GM18526 (cell line): Measurements from ENCODE around the gene TTLL12.

Source experiments
- POLR2A ChIP-seq: IDR thresholded peaks from 3 replicates; pipeline ENCODE4 v1.6.1; 2011; ENCODE audit not compliant: insufficient read length; ENCODE audit errors: extremely low read depth

The TTLL12 gene

DNA sequence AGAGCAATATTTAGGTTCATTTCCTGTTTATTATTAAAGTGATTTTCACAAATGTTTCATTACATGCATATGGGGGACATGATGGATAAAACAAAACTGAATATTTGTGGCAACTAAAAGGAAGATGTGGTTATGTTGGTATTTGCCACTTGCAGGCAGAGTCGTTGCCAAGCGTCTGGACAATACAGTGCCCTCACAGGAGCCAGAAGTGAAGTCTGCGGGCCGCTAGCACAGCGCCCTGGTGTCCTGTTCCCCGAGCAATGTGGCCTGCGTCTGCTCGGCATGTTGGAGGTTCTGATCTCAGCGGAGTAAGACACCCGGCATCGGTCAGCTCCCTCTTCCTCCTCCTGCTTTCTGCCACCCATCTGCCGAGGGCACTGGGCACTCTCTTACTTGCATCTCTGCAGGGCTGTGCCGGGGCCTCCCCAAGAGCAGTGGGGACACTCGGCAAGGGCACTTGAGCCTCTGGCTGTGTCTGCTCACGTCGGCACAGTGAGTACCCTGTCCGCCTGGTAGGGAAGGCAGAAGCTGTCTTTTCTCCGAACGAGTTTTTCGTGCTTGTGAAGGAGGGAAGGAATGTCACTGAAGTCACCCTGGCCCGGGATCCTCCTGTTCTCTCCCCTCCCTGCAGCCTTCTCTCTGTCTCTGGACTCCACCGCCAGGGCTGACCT lies 10.5 kb upstream of the TTLL12 start:
- no peak for TF ChIP-seq POLR2A

DNA sequence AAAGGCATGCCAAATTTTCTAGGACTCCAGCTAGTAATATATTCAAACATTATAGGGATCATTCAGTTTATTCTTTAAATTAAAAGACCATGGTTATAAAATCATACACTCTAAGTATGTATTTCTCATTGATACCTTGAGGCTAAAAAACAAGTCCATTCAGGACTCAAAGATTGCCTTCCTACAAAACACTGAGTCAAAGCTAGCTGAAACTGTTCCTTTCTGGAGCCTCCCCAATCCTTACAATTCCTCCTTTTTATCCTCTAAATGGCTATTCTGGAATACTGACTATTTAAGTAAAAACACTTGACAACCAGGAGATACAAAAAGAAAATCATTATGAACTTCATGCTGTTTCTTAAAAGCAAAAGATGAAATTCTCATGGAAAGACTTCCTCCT lies 4.9 kb upstream of the TTLL12 start:
- TF ChIP-seq POLR2A = no peak

DNA sequence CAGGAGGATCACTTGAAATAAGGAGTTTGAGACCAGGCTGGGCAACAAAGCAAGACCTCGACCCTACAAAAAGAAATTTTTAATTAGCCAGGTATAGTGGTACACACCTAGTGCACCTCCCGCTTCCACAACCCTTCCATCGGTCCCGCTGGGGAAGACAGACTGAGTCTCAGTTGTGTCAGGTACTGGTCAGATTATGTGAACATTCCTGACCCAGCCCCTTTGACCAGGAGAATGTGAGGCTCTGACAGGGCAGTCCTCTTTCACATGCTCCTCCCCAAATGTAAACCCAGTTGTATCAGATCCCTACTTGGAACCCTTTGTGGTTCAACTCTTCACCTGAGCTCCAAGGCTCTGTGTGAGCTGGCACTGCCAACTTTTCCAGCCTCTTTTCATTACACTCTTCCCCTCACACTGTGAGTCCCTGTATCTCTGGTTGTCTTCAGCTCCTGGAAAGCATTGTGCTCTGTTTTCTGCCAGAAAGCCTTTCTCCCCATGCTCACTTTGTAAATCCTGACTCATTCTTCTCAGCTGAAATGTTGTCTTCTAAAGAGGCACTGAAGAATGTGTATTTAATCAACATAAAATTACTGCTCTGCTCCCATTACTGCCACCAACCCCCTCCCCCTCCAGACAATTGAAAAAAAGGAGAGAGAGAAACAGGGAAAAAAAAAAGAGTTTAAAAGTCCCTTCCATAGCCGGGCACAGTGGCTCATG lies 2.1 kb upstream of the TTLL12 start:
- no peak for TF ChIP-seq POLR2A

DNA sequence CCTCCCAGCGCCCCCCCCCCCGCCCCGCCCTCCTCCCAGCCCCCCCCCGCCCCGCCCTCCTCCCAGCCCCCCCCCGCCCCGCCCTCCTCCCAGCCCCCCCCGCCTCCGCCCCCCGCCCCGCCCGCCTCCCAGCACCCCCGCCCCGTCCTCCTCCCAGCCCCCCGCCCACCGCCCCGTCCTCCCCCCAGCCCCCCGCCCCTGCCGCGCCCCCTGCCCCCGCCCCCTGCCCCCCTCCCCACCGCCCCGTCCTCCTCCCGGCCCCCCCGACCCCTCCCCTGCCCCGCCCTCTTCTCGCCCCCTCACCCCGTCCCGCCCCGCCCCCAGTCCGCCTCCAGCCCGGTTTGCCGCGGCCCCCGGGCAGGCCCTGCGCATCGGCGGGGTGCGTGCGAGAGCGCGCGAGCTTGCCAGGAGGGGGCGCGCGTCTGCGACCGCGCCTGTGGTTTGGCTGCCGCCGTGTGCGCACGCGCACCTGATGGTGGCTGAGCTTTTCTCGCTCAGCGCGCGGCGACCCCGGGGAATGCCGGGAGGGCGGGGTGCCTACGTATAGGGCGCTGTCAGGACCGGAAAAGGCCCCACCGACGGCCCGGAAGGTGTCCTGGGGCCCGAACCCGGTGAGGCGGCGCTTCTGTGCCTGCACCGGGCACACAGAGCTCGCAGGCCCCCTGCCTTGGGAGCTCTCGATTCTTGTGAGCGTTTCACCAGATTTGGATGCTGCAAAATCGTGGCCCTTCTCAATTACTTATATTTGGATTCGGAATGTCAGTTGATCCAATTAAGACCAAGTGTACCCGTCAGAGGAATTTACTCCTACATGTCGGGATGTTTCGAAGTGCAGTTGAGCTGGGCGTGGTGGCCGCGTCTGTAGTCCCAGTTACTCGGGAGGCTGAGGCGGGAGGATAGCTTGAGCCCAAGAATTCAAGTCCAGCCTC lies 501 bp upstream of the TTLL12 start:
- peak; percentile 98 for TF ChIP-seq POLR2A

DNA sequence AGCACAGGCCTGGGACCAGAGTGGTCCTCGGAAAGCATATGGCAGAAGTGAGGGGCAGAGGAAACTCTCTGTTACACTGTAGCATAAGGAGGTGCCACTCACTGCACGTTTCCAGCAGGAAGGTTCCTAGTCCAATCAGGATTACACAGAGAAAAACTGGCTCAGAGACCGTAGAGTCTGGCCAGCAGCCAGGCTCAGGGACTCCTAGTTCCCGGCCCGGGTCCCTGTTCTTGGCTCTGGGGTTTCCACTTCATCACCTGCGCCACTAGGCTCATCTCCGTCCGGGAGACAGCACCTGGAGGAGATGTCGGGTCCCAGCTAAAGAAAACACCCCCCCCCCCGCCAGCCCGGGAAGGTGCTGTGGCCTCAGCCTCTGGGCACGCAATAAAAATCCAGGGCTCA lies 1.1 kb downstream of the TTLL12 start:
- no peak for TF ChIP-seq POLR2A

DNA sequence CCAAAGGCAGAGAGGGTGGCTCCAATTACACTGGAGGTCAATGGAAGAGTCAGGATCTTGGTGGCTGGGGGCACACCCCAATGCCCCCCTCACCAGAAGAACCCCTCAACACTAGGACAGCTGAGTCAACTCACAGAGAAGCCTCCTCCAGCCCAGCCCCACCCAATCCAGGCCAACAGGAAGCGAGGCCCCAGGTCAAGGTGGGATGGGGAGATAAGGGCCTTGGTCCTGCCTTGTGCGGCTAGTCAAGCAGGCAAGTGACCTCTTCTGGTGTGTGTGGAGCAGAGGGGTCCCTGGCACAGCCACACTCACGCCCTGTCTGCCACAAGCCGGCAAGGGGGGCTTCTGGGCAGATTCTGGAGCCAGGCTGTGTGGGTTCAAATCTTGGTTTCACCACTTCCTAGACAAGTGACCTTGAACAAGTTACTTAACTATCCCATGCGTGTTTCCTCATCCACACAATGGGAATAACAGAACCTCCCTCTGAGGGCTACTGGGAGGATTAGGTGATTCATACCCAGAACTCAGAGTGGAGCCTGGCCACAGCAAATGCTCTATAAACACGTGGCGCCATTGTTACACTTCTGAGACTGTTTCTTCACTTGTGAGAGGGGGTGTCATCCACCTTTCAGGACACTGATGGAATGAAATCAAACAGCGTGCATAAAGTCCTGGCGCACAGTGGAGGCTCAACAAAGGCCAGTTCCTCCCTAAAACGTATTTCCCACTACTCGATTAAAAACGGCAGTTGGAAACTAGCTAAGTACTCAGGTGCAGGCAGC lies 3.2 kb downstream of the TTLL12 start:
- TF ChIP-seq POLR2A = no peak

DNA sequence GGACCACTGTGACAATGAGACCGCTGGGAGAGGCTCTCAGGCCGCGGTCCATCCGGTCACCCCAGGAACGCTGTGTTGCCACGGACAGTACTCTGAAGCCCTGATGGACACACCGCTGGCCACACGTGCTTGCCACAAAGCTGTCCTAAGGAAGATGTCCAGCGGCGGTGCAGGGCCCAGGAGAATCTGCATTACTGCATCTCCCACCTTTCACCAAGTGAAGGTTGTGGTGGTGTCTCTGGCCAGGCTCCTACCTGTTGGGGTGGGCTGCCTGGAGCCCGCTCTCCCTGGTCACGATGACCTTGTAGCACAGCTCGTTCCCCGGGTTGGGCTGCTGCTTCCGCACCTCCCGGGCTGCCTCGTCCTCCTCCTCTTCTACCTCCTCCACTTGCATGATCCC lies 4.2 kb downstream of the TTLL12 start:
- TF ChIP-seq POLR2A = no peak

DNA sequence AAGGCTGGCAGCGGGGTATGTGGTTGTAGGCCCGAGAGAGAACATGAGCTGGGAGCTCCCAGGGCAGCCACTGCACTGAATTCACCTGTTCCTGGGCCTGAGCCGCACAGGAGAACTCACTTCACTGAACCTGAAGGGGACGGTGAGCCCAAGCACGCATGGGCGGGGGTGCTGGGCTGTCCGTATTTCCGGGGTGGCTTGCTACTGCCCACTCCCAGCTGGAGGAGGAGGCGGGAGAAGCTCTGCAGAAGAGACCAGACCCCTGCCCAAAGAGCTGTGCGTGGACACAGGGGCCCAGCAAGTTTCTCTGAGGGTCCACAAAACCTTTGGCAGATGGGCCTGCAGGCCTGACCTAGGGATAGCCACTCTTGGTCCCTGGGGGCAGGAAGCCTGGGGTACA lies 4.8 kb downstream of the TTLL12 start:
- no peak for TF ChIP-seq POLR2A

DNA sequence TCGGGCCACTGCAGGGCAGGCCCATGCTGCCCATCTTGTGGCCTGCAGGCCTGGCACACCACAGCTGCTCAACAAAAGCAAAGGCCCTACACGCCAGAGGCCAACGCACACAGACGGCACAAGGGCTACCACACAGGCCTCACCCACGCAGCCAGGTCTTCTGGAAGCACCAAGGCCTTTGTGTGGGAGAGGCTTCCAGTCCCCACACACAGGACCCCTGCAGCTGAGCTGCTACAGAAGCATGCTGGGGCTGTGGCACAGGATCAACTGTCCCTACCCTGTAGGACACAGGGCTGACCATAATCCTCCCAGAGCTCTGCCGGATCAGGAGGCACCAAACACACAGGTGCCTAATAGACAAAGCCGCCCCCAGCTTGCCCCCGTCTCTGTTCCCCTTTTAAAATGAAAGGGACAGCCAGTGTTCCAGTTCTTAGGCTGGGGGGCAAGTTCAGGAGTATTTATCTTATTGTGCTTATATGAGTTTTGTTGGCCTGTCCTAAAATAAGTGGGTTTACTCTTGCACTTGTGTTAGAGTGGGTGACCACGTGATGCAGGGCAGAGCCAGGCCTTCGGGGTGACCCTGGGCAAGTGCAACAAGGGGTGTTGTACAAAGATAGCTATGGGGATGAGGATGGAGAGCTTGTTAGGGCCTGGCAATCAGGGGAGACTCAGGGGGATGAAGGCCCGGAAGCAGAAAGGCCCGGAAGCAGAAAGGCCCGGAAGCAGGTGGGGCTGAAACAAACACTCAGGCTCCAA lies 5.4 kb downstream of the TTLL12 start:
- no peak for TF ChIP-seq POLR2A

DNA sequence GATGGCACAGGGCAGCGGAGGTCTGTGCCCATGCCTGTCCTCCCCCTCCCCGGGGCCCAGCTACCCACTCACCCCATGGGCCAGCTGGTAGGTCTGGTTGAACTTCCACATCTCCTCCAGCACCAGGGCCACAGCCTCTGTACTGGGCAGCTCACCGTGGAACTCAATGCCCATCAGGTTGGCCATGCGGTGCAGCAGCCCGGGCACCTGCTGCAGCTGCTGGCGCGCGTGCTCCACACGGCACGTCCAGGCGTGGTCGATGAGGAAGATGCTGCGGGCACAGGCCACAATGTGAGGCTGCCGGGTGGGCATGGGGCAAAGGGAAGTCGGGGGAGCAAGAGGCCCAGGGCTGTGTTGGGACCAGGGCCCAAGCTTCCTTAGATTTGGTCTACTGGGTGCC lies 6.3 kb downstream of the TTLL12 start:
- no peak for TF ChIP-seq POLR2A

DNA sequence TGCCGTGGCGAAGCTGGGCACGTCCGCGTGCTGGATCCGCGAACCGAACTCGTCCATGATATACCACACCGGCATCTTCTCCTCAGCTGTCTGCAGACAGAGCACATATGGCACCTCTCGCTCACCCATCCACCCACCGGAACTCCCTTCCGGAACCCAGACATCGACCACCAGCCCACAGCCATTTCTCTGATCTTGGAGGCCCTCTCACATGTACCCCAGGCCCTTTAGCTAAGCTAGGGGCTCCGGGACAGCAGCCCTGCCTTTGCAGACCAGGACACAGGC lies 7.1 kb downstream of the TTLL12 start:
- TF ChIP-seq POLR2A = no peak

DNA sequence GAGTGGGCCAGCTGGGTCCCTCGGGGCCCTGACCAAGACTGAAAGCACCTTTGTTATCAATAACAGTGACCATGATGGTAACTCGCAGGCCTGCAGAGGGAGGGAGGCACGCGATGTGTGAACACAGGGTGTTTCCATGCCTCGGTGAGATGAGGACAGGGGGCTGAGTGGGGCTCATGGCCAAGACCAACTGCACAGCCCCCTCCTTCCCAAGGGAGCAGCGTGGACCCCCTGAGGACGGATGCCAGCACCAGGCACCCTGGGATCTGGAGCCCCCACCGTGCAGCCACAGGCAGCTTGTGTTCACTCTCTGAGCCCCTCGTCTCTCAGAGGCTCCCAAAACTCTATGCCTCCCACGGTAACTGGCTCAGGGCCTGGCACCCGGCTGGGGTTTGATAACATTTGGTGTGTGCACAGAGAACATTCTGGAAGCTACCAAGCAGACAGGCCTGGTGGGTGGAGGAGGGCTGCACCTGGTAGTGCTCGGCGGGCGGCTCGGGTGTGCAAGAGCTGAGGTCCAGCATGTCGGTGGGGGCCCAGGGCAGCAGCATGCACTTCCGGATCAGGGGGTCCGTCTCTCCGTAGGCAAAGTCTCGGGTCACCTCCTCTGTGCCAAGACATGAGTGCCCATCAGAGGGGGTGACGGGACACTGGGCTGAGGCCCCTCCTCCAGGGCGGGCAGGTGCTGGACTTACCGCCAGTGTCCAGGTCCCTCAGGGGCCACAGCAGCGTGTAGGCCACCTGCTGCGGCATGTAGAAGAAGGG lies 7.6 kb downstream of the TTLL12 start:
- no peak for TF ChIP-seq POLR2A

DNA sequence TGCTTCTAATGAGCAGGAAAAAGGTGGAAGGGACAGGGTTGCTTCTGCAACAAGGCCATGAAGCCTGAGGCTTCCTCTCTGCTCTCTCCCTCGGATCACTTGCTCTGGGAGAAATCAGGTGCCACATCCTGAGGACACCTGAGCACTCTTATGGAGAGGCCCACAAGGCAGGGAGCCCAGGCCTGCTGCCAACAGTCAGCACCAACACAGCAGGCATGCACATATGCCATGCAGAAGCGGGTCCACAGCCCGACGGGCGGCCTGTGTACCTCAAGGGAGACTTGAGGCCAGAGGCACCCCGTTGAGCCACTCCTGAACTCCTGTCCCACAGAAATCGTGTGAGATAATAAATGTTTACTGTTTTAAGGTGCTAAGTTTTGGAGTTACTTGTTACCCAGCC lies 9.5 kb downstream of the TTLL12 start:
- TF ChIP-seq POLR2A = no peak

DNA sequence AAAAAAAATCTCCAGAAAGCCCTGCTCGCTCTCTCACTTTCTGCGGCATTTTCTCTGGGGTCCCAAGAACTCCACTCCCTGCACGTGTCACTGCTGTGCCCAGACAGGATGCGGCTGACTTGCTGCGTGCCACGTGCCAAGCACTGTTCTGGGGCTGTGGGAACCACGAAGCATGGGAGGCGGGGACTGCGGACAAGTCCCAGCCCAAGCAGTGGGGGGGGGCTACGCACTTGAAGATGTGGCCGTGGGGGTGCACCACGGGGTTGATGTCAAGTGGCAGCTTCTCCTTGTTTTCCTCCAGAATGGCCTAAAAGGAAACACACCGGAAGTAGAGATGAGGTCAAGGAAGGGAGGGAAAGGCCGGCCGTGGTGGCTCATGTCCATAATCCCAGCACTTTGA lies 10.8 kb downstream of the TTLL12 start:
- TF ChIP-seq POLR2A = no peak
